ENCODE results near the gene SART1. TPM values are rescaled to one million over a fixed set of nuclear protein-coding genes. Genes with fewer than 3 reads are reported as not detected.
A peak's percentile ranks its signal among the peaks of the same experiment; 100 is the strongest.

Gene SART1
- total RNA-seq, 3 donors from 2014 or later, result 40.1 to 60.2 (median 41.8) TPM

GRCh38 chr11:65978391-65979238 is 17.1 kb downstream of the SART1 start:
- no peaks in the 10 kb centered on the region for H3K4me1 ChIP-seq (ENCODE audit: low read depth)
- ATAC-seq, result no peak
- intact Hi-C loops (cut with DNase I, micrococcal nuclease), result no loop called here
- DNase-seq, result peak in 1 of 3 donors; percentile 45
- H3K36me3 ChIP-seq (ENCODE audit: low read depth), result peaks cover 7% of the 10 kb centered on the region
- H3K4me3 ChIP-seq, result no peak overlapping the region
- TF ChIP-seq CTCF (IDR thresholded peaks at IDR 0.05), result no peak
- H3K9me3 ChIP-seq, result no peaks in the 10 kb centered on the region

- Histone ChIP-seq H3K4me1 (ENCODE audit: low read depth) (no peaks in the 10 kb centered on the region), H3K36me3 (ENCODE audit: low read depth) (peaks cover 7% of the 10 kb centered on the region), H3K9me3 (no peaks in the 10 kb centered on the region), H3K4me3 (no peak overlapping the region)
- no peak for TF ChIP-seq CTCF (IDR thresholded peaks at IDR 0.05)
- intact Hi-C loops (cut with DNase I, micrococcal nuclease), result no loop called here
- DNase-seq, result peak in 1 of 3 donors; percentile 2
- ATAC-seq, result no peak
These were observed 17.8 kb downstream of the SART1 start for GRCh38 chr11:65979261-65979759.

GRCh38 chr11:65981101-65981740 is 19.7 kb downstream of the SART1 start:
- no peaks in the 10 kb centered on the region for H3K9me3 ChIP-seq
- TF ChIP-seq CTCF (IDR thresholded peaks at IDR 0.05), result no peak
- peaks cover 7% of the 10 kb centered on the region for H3K36me3 ChIP-seq (ENCODE audit: low read depth)
- DNase-seq (no peak), ATAC-seq (no peak)
- intact Hi-C loops (cut with DNase I, micrococcal nuclease), result loop anchor here (10.0 kb wide), 1 partner anchor 96 kb away; the partner anchor contains the start of gene FIBP (in 2 of the 2)
- H3K4me3 ChIP-seq, result no peak overlapping the region
- H3K4me1 ChIP-seq (ENCODE audit: low read depth), result no peaks in the 10 kb centered on the region

GRCh38 chr11:65981972-65982823 is 20.7 kb downstream of the SART1 start:
- ATAC-seq (peak; percentile 21), DNase-seq (no peak)
- Histone ChIP-seq H3K4me1 (ENCODE audit: low read depth) (no peaks in the 10 kb centered on the region), H3K9me3 (no peaks in the 10 kb centered on the region), H3K4me3 (no peak overlapping the region), H3K36me3 (ENCODE audit: low read depth) (peaks cover 7% of the 10 kb centered on the region)
- intact Hi-C loops (cut with DNase I, micrococcal nuclease), result loop anchor here (10.0 kb wide), 1 partner anchor 97 kb away; the partner anchor contains the start of gene FIBP (in 2 of the 2)
- TF ChIP-seq CTCF (IDR thresholded peaks at IDR 0.05), result no peak

Measured in mucosa of descending colon (tissue), 3 donors.